HepG2 (cell line): ENCODE measurements around the gene NAV3.

Experiments
- ZNF431 ChIP-seq: sonication (generic); formaldehyde crosslinking; IDR thresholded peaks from 2 replicates; pipeline ENCODE4 v1.9.0; 2022; ENCODE audit warnings: missing genetic modification reagents, low read depth, mild to moderate bottlenecking, borderline replicate concordance
- TF ChIP-seq, protein P1 (sequence below): IDR thresholded peaks from 2 replicates; pipeline ENCODE4 v1.6.1; 2012; ENCODE audit warnings: low read depth, low read length, improper control_type of control experiment

DNA sequence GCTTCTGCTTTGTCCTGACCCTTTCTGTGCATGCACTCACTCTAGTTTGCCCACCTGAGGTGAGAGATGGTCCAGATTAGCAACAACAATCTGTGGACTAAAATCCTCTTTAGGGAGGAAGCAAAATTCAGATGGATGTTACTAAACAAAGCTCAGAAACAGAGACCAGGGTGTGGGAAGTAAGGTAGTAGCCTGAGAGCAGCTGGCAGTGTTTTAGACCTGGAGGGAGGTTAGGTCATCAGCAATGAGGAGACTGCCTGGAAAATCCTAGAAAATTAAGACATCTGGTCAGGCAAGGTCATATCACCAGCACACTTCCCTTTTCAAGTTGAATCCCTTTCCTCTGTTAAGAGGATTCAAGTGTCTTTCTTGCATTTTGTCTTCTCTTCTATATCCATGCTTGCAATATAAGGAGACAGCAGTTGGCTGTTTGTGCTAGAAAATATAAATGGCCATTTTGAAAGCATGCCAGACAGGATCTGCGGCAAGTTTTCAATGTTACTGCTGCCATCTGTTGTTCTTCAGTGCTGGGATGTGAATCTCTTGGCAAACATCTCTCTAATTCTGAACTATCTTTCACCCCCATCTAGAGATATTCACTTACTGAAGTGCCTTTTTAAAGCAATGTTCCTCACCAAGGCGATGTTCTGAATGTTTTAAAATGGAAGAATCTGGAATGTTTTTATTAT is 266.4 kb downstream of the NAV3 start:
- no peak for TF ChIP-seq ZNF431 (CRISPR knock-in tag)
- TF ChIP-seq, protein P1, sequence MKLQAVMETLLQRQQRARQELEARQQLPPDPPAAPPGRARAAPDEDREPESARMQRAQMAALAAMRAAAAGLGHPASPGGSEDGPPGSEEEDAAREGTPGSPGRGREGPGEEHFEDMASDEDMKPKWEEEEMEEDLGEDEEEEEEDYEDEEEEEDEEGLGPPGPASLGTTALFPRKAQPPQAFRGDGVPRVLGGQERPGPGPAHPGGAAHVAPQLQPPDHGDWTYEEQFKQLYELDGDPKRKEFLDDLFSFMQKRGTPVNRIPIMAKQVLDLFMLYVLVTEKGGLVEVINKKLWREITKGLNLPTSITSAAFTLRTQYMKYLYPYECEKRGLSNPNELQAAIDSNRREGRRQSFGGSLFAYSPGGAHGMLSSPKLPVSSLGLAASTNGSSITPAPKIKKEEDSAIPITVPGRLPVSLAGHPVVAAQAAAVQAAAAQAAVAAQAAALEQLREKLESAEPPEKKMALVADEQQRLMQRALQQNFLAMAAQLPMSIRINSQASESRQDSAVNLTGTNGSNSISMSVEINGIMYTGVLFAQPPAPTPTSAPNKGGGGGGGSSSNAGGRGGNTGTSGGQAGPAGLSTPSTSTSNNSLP: no peak
